ENCODE data around the gene TTYH3. TPM values are rescaled to one million over a fixed set of nuclear protein-coding genes. Genes with fewer than 3 reads are reported as not detected.
"Not testable (repeated sequence)": the region's sequence is repeated elsewhere in the genome, so short reads cannot be mapped to it uniquely, and the experiment has no call there.

Gene TTYH3
- total RNA-seq, 1 donor from 2014 or later: 10.5 TPM

- intact Hi-C loops (cut with micrococcal nuclease); ATAC-seq; DNase-seq: not testable (repeated sequence)
Observed at GRCh38 chr7:2691932-2692439, 60.2 kb downstream of the TTYH3 start.

- ATAC-seq: no peak
- intact Hi-C loops (cut with micrococcal nuclease): no loop called here
- DNase-seq: no peak
Observed at GRCh38 chr7:2692543-2692942, 60.8 kb downstream of the TTYH3 start.

DNA sequence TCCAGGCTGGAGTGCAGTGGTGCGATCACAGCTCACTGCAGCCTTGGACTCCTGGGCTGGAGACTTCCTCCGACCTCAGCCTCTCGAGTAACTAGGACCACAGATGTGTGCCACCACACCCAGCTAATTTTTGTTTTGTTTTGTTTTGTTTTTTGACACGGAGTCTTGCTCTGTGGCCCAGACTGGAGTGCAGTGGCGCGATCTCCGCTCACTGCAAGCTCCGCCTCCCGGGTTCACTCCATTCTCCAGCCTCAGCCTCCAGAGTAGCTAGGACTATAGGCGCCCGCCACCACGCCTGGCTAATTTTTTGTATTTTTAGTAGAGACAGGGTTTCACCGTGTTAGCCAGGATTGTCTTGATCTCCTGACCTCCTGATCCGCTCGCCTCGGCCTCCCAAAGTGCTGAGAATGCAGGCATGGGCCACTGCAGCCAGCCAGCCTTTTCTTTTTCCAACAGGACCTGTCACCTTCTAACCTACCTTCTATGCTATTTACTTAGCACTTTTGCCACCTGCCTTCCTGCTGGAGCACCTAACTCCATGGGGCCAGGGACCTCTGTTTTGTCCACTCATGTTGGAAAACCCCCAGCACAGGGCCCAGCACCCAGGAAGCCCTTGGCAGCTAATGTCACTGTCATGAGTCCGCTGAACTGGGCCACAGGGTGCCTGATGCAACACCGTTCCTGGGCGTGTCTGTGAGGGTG is 61.8 kb downstream of the TTYH3 start:
- DNase-seq; ATAC-seq; intact Hi-C loops (cut with micrococcal nuclease): not testable (repeated sequence)

DNA sequence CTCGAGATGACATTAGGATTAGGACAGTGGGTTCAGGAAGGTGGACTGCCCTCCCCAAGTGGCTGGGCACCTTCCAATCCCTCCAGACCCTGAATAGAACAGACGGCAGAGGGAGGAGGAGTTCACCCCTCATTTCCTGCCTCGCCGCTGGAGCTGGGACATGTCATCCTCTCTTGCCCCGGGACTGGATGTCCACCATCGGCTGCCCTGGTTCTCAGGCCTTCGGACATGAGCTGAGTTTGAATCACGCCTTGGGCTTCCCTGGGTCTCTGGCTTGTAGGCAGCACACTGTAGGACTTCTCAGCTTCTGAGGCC is 62.3 kb downstream of the TTYH3 start:
- DNase-seq; intact Hi-C loops (cut with micrococcal nuclease); ATAC-seq: not testable (repeated sequence)

GRCh38 chr7:2698581-2699288 is 66.9 kb downstream of the TTYH3 start:
- DNase-seq (no peak), ATAC-seq (no peak)
- intact Hi-C loops (cut with micrococcal nuclease): no loop called here

DNA sequence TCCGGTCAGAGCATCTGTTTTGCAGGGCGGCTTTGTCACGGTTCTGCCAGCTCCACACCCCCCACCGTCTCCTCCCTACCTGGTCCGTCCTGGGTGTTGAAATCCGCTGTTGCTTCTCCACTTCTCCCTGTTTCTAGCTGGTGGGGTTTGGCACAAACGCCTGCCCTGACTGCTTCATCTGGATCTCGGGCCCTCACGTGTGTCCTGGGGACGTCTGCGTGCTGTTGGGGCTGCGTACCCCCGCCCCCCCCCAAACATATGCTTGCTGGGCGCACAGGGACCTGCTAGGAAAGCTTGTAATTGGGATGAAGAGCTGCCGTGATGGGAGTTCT is 67.5 kb downstream of the TTYH3 start:
- ATAC-seq (no peak), DNase-seq (no peak)
- intact Hi-C loops (cut with micrococcal nuclease): no loop called here

- ATAC-seq (no peak), DNase-seq (no peak)
- intact Hi-C loops (cut with micrococcal nuclease): no loop called here
Observed at GRCh38 chr7:2700141-2700850, 68.5 kb downstream of the TTYH3 start.

DNA sequence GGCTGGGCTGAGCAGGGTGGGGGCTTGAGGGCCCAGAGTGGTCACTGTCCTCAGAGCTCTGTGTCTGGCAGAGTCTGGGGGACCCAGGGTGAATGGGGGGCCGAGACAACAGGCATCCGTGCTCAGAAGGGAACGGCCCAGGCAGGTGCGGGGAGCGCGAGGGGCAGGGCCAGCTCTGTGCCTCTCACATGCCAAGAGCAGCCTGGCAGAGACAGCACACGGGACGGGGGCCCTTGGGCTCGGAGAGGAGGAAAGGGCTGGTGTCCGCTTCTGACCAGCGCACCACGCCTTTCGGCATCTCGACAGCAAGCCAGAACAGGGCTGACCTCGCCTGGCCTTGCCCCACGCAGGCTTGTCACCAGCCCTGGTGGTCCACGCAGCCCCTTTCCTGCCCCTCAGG is 69.6 kb downstream of the TTYH3 start:
- ATAC-seq (no peak), DNase-seq (no peak)
- intact Hi-C loops (cut with micrococcal nuclease): no loop called here

DNA sequence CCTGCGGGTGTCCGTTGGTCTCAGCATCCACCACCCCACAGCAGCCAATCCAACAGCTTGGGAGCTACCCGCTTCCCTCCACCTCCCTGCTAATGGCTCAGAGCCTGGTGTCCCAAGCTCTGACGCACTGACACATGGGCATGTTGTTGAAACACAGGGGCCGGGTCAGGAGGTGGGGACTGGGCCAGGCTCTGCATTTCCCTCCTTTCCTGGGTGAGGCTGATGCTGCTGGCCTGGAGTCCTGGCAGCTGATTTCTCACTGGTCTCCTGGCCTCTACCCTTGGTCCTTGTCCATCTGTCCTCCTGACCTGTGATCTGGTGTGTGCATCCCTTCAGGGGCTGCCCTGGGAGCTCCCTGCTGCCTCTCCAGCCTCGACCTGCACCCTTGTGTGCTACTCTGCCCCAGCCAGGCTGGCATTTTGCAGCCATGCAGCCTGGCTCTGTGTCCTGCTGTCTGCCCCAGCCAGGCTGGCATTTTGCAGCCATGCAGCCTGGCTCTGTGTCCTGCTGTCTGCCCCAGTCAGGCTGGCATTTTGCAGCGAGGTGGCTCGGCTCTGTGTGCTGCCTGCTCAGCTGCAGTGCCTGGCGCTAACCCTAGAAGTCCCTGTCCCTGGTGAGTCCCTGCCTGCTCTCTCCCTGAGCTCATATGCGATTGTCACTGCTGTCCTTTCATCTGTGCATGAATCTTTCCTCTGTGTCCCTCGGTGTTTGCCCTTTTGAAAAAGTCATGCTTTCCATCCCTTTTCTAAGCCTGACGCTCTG is 70.2 kb downstream of the TTYH3 start:
- DNase-seq (peak; percentile 58), ATAC-seq (peak; percentile 68)
- intact Hi-C loops (cut with micrococcal nuclease): no loop called here

- ATAC-seq (no peak), DNase-seq (no peak)
- intact Hi-C loops (cut with micrococcal nuclease): no loop called here
Observed at GRCh38 chr7:2702594-2702957, 70.8 kb downstream of the TTYH3 start.

- ATAC-seq: no peak
- intact Hi-C loops (cut with micrococcal nuclease): no loop called here
Observed at GRCh38 chr7:2705371-2706096, 73.7 kb downstream of the TTYH3 start.

DNA sequence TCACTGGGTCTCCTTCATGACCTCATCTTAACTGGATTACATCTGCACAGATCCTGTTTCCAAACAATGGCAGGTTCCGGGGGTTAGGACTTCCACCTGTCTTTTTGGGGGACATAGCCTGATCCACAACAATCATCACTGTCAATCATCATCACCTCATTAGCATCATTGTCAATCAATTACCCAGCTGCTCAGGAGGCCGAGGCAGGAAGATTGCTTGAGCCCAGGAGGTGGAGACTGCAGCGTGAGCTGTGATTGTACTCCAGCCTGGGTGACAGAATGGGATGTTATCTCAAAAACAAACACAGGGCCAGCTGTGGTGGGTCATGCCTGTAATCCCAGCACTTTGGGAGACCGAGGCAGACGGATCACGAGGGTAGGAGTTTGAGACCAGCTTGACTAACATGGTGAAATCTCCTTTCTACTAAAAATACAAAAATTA is 74.9 kb downstream of the TTYH3 start:
- ATAC-seq (no peak), DNase-seq (no peak)
- intact Hi-C loops (cut with micrococcal nuclease): no loop called here

More at GRCh38 chr7:2705371-2706096, 73.7 kb downstream of the TTYH3 start:
- no peak for DNase-seq

- DNase-seq: no peak
- ATAC-seq: no peak
- intact Hi-C loops (cut with micrococcal nuclease): no loop called here
Observed at GRCh38 chr7:2707481-2707880, 75.7 kb downstream of the TTYH3 start.

GRCh38 chr7:2708041-2708440 is 76.3 kb downstream of the TTYH3 start:
- DNase-seq (no peak), ATAC-seq (no peak)
- intact Hi-C loops (cut with micrococcal nuclease): no loop called here

GRCh38 chr7:2708547-2709310 is 76.9 kb downstream of the TTYH3 start:
- ATAC-seq: no peak
- intact Hi-C loops (cut with micrococcal nuclease): no loop called here
- DNase-seq: no peak

DNA sequence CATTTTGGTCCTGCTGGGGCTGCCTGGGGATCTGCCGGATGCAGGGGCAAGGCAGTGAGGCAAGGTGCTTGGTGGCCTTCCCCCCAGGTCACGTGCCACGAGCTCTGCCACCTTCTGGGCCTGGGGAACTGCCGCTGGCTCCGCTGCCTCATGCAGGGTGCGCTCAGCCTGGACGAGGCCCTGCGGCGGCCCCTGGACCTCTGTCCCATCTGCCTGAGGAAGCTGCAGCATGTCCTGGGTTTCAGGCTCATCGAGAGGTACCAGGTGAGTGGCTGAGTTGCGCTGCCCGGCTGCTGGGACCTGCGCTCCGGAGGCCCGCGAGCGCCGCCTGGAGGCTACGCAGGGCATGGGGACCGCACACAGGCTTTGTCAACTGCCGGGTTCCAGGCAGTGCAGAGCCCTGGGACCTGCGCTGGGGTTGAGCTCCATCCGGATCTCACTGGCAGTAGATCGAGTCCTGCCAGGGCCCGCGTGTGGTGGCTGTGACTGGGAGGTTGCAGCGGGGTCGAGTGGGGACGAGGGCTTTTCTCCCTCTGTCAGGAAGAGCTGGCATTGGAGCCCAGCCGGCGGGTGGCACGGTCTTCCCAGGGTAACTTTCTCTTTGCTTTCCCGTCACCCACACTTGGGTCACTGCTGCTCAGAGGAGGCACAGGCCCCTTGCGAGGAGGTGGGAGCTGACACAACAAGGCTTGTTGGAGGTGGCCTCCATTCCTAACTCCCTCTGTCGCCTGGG is 77.9 kb downstream of the TTYH3 start:
- intact Hi-C loops (cut with micrococcal nuclease): no loop called here
- ATAC-seq (peak; percentile 64), DNase-seq (peak; percentile 81)

GRCh38 chr7:2710286-2710655 is 78.5 kb downstream of the TTYH3 start:
- no peak for DNase-seq
- intact Hi-C loops (cut with micrococcal nuclease): no loop called here
- no peak for ATAC-seq
